HL-60/S4 treated with phorbol 12-myristate 13-acetate at 8.2 ng/mL for 4 days and 3 days (cell line): ENCODE measurements around the gene FGFR2.

Experiments
- in situ Hi-C: fragments of 300-500 bp; cut with MboI; formaldehyde crosslinking; loops from 2 replicates; pipeline ENCODE4 v1.15.0; 2022; ENCODE audit warnings: low sequenced_read_pairs

FGFR2 gene

GRCh38 chr10:121591186-121591585 is 7.1 kb downstream of the FGFR2 start:
- in situ Hi-C loops, result no loop called here

GRCh38 chr10:121590772-121591171 is 7.5 kb downstream of the FGFR2 start:
- in situ Hi-C loops, result no loop called here

GRCh38 chr10:121589553-121589952 is 8.7 kb downstream of the FGFR2 start:
- in situ Hi-C loops, result no loop called here

GRCh38 chr10:121583857-121584256 is 14.4 kb downstream of the FGFR2 start:
- in situ Hi-C loops, result no loop called here

DNA sequence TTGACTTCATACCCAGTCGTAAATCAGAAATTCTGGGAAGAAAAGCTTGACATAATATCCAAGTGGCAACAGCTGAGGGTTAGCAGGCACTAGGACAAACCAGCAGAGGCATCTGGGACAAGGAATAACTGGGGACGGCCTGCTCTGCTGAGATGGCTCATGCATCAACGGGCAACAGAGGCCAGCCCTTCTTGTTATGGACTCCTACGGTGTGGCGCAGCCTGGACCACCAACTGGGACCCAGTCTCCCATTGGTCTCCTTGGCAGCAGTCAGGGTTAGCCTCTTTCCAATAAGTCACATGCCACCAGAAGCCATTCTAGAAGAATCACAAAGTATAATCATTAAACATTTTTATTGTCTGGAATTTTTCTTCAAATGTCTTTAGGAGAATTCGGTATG is 15.0 kb downstream of the FGFR2 start:
- in situ Hi-C loops, result no loop called here

- in situ Hi-C loops, result no loop called here
Measured at GRCh38 chr10:121580276-121581116, 17.7 kb downstream of the FGFR2 start.

GRCh38 chr10:121579656-121580055 is 18.6 kb downstream of the FGFR2 start:
- in situ Hi-C loops, result no loop called here

- in situ Hi-C loops, result no loop called here
Measured at GRCh38 chr10:121578965-121579364, 19.3 kb downstream of the FGFR2 start.

- in situ Hi-C loops, result no loop called here
Measured at GRCh38 chr10:121578298-121578697, 19.9 kb downstream of the FGFR2 start.

GRCh38 chr10:121577568-121577967 is 20.7 kb downstream of the FGFR2 start:
- in situ Hi-C loops, result no loop called here

DNA sequence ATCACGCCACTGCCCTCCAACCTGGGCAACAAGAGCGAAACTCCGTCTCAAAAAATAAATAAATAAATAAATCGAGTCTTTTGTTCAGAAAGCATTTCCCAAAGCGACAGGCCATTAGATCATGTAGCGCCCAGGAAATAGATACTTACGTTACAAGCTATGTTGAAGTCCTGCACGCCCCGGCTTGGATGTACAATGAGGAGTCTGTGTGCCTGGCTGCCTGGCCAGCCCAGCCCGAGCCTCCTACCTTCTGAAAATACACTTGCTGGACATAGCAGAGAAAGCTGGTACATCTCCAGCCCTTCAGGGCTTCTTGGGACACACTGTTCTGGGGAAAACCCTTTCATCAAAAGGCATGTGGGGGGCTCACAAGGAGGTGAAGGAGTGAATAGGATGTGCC is 22.1 kb downstream of the FGFR2 start:
- in situ Hi-C loops, result no loop called here

GRCh38 chr10:121574519-121575166 is 23.6 kb downstream of the FGFR2 start:
- in situ Hi-C loops, result no loop called here

- in situ Hi-C loops, result no loop called here
Measured at GRCh38 chr10:121573538-121573941, 24.7 kb downstream of the FGFR2 start.

DNA sequence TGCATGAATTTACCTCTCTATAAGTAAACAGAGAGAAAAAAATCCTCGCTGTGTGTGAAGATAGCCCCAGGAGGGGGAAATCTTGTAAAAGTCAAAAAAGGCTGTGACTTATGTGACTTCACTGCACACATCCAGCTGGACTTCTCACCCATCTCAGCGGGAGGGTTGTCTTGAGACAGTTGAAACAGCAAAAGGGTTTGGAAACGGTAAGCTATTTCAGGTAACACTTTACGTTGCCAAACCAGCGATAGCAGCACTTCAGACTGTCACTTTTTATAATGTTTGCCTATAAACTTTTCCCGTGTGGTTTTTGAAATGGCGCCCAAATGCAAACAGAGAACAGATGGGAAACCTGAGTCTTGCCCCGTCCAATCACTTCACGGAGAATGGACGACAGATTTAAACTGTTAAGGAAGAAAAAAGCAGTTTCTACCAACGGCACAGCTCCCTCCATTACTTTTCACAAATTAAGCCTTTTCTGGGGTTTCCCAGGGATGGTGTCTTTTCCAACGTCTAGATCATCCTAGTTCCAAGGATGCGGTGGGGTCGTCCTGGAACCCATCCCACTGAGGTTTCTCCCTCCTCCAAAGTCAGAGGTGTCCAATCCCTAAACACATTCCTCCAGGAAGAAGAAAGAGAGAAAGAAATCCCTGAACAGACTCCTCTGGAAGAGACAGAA is 25.2 kb downstream of the FGFR2 start:
- in situ Hi-C loops, result no loop called here

- in situ Hi-C loops, result no loop called here
Measured at GRCh38 chr10:121570315-121570714, 27.9 kb downstream of the FGFR2 start.

DNA sequence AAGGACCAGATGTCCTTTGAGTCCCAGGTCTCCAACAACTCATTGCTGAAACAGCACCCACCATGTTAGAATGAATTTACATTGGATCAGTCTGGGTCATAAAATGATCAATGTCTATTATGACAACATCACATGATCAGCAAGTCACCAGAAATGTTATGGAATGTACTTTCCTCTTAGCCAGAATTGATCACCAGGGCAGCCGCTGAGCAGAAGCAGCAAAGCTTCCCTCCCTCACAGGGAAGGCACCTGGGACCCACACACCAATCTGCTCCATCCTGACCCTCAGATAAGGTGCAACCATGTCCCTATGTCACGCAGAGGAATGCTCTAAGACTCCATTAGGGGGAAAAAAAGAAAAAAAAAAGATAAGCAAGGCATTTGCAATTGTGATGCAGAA is 30.0 kb downstream of the FGFR2 start:
- in situ Hi-C loops, result no loop called here

GRCh38 chr10:121567569-121567968 is 30.7 kb downstream of the FGFR2 start:
- in situ Hi-C loops, result no loop called here

DNA sequence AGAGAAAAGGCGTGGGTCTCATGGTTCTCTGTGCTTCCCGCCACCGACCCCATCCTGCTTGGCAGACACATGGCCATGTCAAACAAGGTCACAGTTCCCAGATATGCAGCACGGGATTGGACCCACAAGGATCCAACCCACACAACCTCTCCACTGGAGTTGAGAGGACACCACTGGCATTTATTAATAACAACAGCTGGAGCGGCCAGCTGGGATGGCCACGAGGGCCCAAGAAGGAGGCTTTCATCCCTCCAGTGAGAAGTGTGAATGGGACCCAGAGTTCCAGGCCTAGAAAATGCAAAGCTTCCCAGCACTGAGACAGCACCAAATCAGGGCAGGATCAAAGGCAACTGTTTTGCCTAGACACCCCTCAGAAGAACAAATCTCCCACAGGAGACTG is 31.5 kb downstream of the FGFR2 start:
- in situ Hi-C loops, result no loop called here

GRCh38 chr10:121559326-121560026 is 38.8 kb downstream of the FGFR2 start:
- in situ Hi-C loops, result no loop called here

GRCh38 chr10:121558238-121558637 is 40.0 kb downstream of the FGFR2 start:
- in situ Hi-C loops, result no loop called here

- in situ Hi-C loops, result no loop called here
Measured at GRCh38 chr10:121556918-121557573, 41.2 kb downstream of the FGFR2 start.
